Measurements from ENCODE around the gene USP24.
"Not testable (repeated sequence)": the region's sequence is repeated elsewhere in the genome, so short reads cannot be mapped to it uniquely, and the experiment has no call there.

USP24 gene

DNA sequence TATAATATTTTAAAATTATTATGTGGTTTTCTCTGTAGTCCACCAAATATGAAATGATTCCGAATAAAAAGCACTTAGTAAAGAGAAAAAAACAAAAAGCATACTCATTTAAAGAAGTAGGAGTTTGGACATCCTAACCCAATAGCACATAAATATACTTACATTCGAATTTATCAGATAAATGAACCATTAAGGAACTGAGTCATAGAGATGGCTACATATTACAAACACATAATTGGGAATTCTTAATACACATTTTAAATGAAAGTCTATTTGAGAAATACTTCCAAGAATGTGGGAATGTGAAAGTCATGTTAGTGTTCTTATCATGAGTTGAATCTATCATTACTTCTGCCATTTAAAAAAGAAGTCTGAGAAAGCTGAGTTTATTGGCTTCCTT is 75.0 kb downstream of the USP24 start:
- Mint-ChIP-seq H3K4me3 (no peak overlapping the region), H3K27ac (peak overlapping the region; percentile 45), H3K4me1 (peaks cover 5% of the 10 kb centered on the region), H3K9me3 (no peaks in the 10 kb centered on the region), H3K36me3 (no peaks in the 10 kb centered on the region)
- ATAC-seq (no peak), DNase-seq (ENCODE audit: low spot score in 2 of 2) (no peak)

GRCh38 chr1:55138823-55139222 is 76.3 kb downstream of the USP24 start:
- Mint-ChIP-seq H3K27ac (peak overlapping the region; percentile 30), H3K4me1 (peaks cover 5% of the 10 kb centered on the region), H3K36me3 (no peaks in the 10 kb centered on the region), H3K4me3 (no peak overlapping the region), H3K9me3 (no peaks in the 10 kb centered on the region)
- peak; percentile 54 for ATAC-seq
- DNase-seq (ENCODE audit: low spot score in 2 of 2), result no peak

GRCh38 chr1:55134152-55134808 is 80.9 kb downstream of the USP24 start:
- no peaks in the 10 kb centered on the region for H3K9me3 Mint-ChIP-seq
- peak overlapping the region; percentile 18 for H3K27ac Mint-ChIP-seq
- peaks cover 12% of the 10 kb centered on the region for H3K4me1 Mint-ChIP-seq
- ATAC-seq (no peak), DNase-seq (ENCODE audit: low spot score in 2 of 2) (no peak)
- no peak overlapping the region for H3K4me3 Mint-ChIP-seq
- H3K36me3 Mint-ChIP-seq, result no peaks in the 10 kb centered on the region

GRCh38 chr1:55131801-55132200 is 83.4 kb downstream of the USP24 start:
- DNase-seq (ENCODE audit: low spot score in 2 of 2) (no peak), ATAC-seq (no peak)
- peaks cover 21% of the 10 kb centered on the region for H3K4me1 Mint-ChIP-seq
- no peak overlapping the region for H3K27ac Mint-ChIP-seq
- peaks cover 2% of the 10 kb centered on the region for H3K36me3 Mint-ChIP-seq
- H3K9me3 Mint-ChIP-seq, result no peaks in the 10 kb centered on the region
- H3K4me3 Mint-ChIP-seq, result no peak overlapping the region

DNA sequence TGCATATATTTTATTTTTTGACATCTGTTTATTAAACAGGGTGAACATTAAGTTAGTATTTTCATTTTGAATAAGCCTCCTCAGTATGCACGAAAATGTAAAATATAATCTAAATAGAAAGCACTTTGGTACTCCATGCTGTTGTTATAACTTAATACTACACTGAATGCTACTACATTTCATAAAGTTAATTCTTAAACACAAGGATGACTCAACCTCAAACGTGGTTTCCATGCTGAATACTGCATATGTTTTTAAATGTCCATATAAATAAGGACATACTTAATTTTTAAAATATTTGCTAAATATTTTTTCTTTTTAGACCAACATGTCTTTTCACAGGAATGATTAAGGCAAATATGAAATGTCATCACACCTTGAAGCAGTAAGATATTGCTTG is 83.9 kb downstream of the USP24 start:
- Mint-ChIP-seq H3K27ac (no peak overlapping the region), H3K4me3 (no peak overlapping the region), H3K4me1 (peaks cover 27% of the 10 kb centered on the region), H3K36me3 (peaks cover 8% of the 10 kb centered on the region), H3K9me3 (no peaks in the 10 kb centered on the region)
- ATAC-seq, result no peak
- DNase-seq (ENCODE audit: low spot score in 2 of 2), result no peak

- Mint-ChIP-seq H3K4me3 (no peak overlapping the region), H3K36me3 (peaks cover 28% of the 10 kb centered on the region), H3K27ac (no peak overlapping the region), H3K4me1 (peaks cover 37% of the 10 kb centered on the region), H3K9me3 (no peaks in the 10 kb centered on the region)
- ATAC-seq (no peak), DNase-seq (ENCODE audit: low spot score in 2 of 2) (no peak)
Measured at GRCh38 chr1:55129194-55129728, 85.9 kb downstream of the USP24 start.

DNA sequence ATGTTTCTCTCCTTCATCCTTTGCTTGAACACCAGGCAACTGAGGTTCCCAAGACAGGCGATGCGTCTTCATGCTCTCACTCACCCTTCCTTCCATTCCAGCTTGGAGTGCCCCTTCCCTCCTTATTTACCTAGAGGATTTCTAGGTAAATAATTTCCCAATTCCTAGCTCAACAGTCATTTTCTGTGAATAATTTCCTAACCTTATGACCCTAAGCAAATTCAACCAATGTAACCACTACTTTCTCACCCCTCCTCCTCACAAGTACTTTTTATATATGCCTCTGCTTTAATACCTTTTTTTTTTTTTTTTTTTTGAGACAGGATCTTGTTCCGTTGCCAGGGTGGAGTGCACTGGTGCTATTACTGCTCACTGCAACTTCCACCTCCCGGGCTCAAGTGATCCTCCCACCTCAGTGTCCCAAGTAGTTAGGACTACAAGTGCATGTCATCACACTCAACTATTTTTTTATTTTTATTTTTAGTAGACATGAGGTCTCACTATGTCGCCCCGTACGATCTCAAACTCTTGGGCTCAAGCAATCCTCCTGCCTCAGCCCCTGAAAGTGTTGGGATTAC is 86.7 kb downstream of the USP24 start:
- H3K4me3 Mint-ChIP-seq, result peak overlapping the region; percentile 28
- H3K9me3 Mint-ChIP-seq, result no peaks in the 10 kb centered on the region
- peak; percentile 14 for ATAC-seq
- no peak for DNase-seq (ENCODE audit: low spot score in 2 of 2)
- peaks cover 35% of the 10 kb centered on the region for H3K36me3 Mint-ChIP-seq
- H3K4me1 Mint-ChIP-seq, result peaks cover 37% of the 10 kb centered on the region
- peak overlapping the region; percentile 78 for H3K27ac Mint-ChIP-seq

GRCh38 chr1:55127827-55128343 is 87.3 kb downstream of the USP24 start:
- Mint-ChIP-seq H3K4me1 (peaks cover 37% of the 10 kb centered on the region), H3K4me3 (peak overlapping the region; percentile 28), H3K27ac (peak overlapping the region; percentile 78), H3K36me3 (peaks cover 41% of the 10 kb centered on the region), H3K9me3 (no peaks in the 10 kb centered on the region)
- peak; percentile 15 to 67 for DNase-seq (ENCODE audit: low spot score in 2 of 2)
- ATAC-seq, result peak; percentile 97

DNA sequence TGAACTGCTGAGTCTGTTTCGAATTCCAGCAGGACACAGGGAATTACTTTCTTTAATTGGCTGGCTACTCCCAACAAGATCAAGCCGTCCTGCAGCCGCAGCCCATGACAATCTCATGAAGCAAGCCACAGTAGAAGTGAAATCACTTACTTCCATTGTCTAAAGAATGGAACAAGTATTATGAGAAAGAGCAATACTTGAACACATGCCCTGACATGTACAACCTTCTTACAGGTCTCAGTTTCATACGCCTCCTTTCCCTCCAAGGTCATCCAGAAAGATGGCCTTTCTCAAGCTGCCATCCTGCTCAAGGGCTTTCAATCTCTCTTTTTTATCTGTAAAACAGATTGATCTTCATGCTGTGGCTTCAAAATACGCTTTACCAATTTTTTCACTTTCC is 90.7 kb downstream of the USP24 start:
- peaks cover 30% of the 10 kb centered on the region for H3K4me1 Mint-ChIP-seq
- no peak overlapping the region for H3K4me3 Mint-ChIP-seq
- peaks cover 76% of the 10 kb centered on the region for H3K36me3 Mint-ChIP-seq
- H3K9me3 Mint-ChIP-seq, result no peaks in the 10 kb centered on the region
- peak overlapping the region; percentile 20 for H3K27ac Mint-ChIP-seq
- no peak for ATAC-seq
- no peak for DNase-seq (ENCODE audit: low spot score in 2 of 2)

DNA sequence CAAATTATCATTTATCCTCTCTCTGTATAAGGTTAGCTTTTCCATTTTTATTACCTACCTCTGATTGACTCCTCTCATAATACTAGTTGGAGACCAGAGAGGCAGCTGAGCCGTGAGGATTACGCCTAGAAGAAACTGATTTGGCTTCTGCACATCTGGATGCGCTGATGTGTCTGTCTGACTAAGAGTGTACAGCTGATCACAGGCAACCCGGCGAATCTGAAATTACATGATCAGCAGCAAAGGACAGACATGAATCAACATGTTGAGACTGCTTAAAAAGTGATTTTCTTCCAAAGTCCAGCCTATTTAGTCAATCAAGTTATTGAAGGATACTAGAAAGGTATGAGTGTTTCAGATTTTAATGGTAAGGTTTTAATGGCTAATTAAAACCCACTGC is 94.6 kb downstream of the USP24 start:
- peaks cover 35% of the 10 kb centered on the region for H3K4me1 Mint-ChIP-seq
- H3K27ac Mint-ChIP-seq, result peak overlapping the region; percentile 13
- ATAC-seq (no peak), DNase-seq (ENCODE audit: low spot score in 2 of 2) (no peak)
- peaks cover 100% of the 10 kb centered on the region for H3K36me3 Mint-ChIP-seq
- no peaks in the 10 kb centered on the region for H3K9me3 Mint-ChIP-seq
- H3K4me3 Mint-ChIP-seq, result no peak overlapping the region

- no peak for DNase-seq (ENCODE audit: low spot score in 2 of 2)
- Mint-ChIP-seq H3K4me1 (peaks cover 29% of the 10 kb centered on the region), H3K36me3 (peaks cover 100% of the 10 kb centered on the region), H3K9me3 (no peaks in the 10 kb centered on the region), H3K27ac (no peak overlapping the region), H3K4me3 (no peak overlapping the region)
- no peak for ATAC-seq
Measured at GRCh38 chr1:55118651-55119329, 96.4 kb downstream of the USP24 start.

- Mint-ChIP-seq H3K4me1 (peaks cover 29% of the 10 kb centered on the region), H3K36me3 (peaks cover 100% of the 10 kb centered on the region), H3K9me3 (no peaks in the 10 kb centered on the region), H3K4me3 (no peak overlapping the region), H3K27ac (no peak overlapping the region)
- ATAC-seq (no peak), DNase-seq (ENCODE audit: low spot score in 2 of 2) (no peak)
Measured at GRCh38 chr1:55117941-55118340, 97.2 kb downstream of the USP24 start.

- peaks cover 99% of the 10 kb centered on the region for H3K36me3 Mint-ChIP-seq
- DNase-seq (ENCODE audit: low spot score in 2 of 2); H3K4me1 Mint-ChIP-seq; H3K9me3 Mint-ChIP-seq; ATAC-seq; H3K4me3 Mint-ChIP-seq: not testable (repeated sequence)
- peak overlapping the region; percentile 4 for H3K27ac Mint-ChIP-seq
Measured at GRCh38 chr1:55109005-55109404, 106.2 kb downstream of the USP24 start.

GRCh38 chr1:55107101-55107500 is 108.1 kb downstream of the USP24 start:
- Mint-ChIP-seq H3K27ac (no peak overlapping the region), H3K4me1 (peaks cover 9% of the 10 kb centered on the region), H3K4me3 (no peak overlapping the region), H3K9me3 (no peaks in the 10 kb centered on the region), H3K36me3 (peaks cover 99% of the 10 kb centered on the region)
- DNase-seq (ENCODE audit: low spot score in 2 of 2), result no peak
- ATAC-seq, result no peak

- ATAC-seq (peak; percentile 43), DNase-seq (ENCODE audit: low spot score in 2 of 2) (no peak)
- no peak overlapping the region for H3K4me3 Mint-ChIP-seq
- peaks cover 9% of the 10 kb centered on the region for H3K4me1 Mint-ChIP-seq
- peaks cover 100% of the 10 kb centered on the region for H3K36me3 Mint-ChIP-seq
- H3K27ac Mint-ChIP-seq, result peak overlapping the region; percentile 75
- no peaks in the 10 kb centered on the region for H3K9me3 Mint-ChIP-seq
Measured at GRCh38 chr1:55103891-55104290, 111.3 kb downstream of the USP24 start.
